NB4 (cell line): ENCODE data around the gene ZCCHC24.

Experiments
- DNase-seq: peaks from one replicate; pipeline ENCODE4 v3.0.0; 2010; ENCODE audit warnings: low read depth
- H3K4me3 ChIP-seq: one replicate; pipeline ENCODE4 v1.5.1; 2011; ENCODE audit warnings: mild to moderate bottlenecking, low read depth, low read length, moderate library complexity
- MYC ChIP-seq: IDR thresholded peaks from 2 replicates; pipeline ENCODE4 v1.6.1; 2011; ENCODE audit warnings: low read depth, low read length
- POLR2A ChIP-seq: IDR thresholded peaks from 2 replicates; pipeline ENCODE4 v1.6.1; 2011; ENCODE audit warnings: mild to moderate bottlenecking; ENCODE audit not compliant: insufficient read length; ENCODE audit errors: extremely low read depth
- TF ChIP-seq, protein P1 (sequence below): IDR thresholded peaks from 2 replicates; pipeline ENCODE4 v1.6.1; 2011; ENCODE audit warnings: low read depth, low read length
- TF ChIP-seq, protein P2 (sequence below): IDR thresholded peaks from one replicate; pipeline ENCODE4 v1.5.1; 2012; ENCODE audit warnings: low read depth, low read length

The ZCCHC24 gene

DNA sequence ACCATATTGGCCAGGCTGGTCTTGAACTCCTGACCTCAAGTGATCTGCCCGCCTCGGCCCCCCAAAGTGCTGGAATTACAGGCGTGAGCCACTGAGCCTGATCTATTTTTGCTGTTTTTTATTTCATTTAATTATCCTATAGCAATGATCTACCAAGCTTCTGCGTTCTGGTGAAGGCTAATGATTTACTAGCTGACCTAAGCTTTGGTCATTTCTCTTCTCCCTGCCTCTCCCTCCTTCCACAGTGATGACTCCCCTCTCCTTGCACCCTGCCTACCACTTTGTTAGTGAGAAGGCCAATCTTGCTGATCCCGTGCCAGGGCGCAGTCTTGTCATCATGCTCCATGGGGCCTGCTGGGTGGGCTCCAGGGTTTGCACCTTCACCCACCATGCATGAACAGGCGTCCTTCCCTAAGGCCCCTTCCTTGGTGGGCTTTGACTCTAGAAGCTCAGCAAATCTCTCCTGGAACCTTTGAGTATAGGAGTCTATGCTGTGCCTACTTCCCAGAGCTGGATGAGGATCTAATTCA is 11.9 kb upstream of the ZCCHC24 start:
- no peak for TF ChIP-seq POLR2A
- TF ChIP-seq, protein P1, sequence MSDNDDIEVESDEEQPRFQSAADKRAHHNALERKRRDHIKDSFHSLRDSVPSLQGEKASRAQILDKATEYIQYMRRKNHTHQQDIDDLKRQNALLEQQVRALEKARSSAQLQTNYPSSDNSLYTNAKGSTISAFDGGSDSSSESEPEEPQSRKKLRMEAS: no peak
- no peak for TF ChIP-seq MYC
- TF ChIP-seq, protein P2, sequence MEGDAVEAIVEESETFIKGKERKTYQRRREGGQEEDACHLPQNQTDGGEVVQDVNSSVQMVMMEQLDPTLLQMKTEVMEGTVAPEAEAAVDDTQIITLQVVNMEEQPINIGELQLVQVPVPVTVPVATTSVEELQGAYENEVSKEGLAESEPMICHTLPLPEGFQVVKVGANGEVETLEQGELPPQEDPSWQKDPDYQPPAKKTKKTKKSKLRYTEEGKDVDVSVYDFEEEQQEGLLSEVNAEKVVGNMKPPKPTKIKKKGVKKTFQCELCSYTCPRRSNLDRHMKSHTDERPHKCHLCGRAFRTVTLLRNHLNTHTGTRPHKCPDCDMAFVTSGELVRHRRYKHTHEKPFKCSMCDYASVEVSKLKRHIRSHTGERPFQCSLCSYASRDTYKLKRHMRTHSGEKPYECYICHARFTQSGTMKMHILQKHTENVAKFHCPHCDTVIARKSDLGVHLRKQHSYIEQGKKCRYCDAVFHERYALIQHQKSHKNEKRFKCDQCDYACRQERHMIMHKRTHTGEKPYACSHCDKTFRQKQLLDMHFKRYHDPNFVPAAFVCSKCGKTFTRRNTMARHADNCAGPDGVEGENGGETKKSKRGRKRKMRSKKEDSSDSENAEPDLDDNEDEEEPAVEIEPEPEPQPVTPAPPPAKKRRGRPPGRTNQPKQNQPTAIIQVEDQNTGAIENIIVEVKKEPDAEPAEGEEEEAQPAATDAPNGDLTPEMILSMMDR: no peak
- no peak for DNase-seq
- no peak overlapping the region for H3K4me3 ChIP-seq

DNA sequence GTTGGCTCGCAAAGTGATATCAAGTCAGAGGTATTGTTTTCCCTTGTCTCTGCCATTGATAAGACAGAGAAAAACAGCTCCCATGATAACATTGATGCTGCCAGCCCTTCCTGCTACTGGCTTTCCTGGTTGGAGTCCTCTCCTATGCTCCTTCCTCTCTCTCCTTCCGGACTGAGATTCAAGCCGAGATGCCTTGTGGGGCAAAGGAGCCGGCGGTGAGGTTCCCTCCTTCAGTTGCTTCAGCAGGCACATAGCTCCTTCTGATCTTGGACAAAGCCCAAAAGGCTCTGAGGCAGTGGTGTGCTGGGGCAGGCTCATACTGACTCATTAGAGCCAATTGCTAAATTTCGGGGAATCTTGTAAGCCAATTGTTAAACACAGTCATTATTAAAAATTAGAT is 8.8 kb upstream of the ZCCHC24 start:
- no peak for DNase-seq
- TF ChIP-seq, protein P1: no peak
- H3K4me3 ChIP-seq: no peak overlapping the region

DNA sequence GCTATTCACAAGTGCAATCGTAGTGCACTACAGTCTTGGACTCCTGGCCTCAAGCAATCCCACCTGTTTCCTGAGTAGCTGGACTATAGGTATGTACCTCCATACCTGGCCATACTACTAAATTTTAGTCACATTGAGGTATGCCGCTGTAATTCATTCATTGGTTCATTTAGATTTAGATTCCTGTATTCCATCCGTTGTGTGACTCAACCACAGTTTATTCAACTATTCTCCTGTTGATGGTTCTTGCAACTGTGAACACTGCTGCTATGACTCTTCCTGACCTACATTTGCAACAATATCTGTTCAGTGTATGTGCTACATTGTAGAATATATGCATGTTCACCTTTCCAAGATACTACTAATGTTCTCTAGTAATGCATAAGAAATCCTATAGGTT is 8.0 kb upstream of the ZCCHC24 start:
- TF ChIP-seq POLR2A (no peak), MYC (no peak)
- TF ChIP-seq, protein P2: no peak
- TF ChIP-seq, protein P1: no peak
- no peak overlapping the region for H3K4me3 ChIP-seq
- DNase-seq: no peak

DNA sequence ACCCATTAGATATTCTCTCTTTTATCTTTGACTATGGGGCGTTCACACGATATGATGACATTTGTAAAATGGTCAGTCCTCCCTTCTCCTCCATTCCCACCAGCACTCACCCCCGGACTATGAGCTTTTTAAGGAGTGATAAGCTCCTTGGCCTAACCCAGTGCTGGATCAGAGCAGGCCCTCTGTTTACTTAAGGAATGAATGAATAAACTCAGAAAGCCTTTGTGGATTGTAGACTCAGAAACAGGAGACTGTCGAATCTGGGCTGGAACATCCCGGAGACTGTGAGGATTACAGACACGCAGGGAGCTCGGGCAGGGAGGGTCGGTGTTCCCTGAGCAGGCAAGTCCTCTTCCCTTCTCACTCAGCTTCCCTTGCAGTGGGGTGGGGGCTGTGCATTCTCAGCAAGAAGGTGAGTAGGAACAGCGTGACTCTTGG is 6.8 kb upstream of the ZCCHC24 start:
- H3K4me3 ChIP-seq: no peak overlapping the region
- TF ChIP-seq, protein P2: no peak
- TF ChIP-seq, protein P1: no peak
- TF ChIP-seq POLR2A (no peak), MYC (no peak)

DNA sequence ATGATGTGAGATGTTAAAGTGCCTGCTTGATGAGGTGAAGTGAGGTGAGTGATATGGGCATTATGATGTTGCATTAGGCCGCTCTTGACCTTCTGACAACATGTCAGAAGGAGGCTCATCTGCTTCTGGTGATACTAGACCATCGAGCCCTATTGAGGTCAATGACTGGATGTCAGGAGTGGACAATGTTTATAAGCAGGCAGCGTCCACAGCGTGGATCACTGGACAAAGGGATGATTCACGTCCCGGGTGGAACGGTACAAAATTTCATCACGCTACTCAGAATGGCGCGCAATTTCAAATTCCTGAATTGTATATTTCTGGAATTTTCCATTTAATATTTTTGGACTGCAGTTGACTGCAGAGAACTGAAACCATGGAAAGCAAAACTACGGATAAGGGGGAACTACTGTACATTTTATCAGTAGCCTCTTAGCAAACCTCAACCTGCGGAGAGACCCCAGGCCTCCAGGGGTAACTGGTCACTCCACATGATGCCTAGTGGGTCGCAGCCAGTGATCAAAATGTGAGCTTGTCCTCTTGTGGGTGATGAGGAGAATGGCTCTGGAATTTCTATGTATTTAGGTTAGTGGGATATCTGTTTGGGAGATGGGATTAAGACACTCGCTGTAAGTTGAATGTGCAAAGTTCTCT is 5.7 kb upstream of the ZCCHC24 start:
- TF ChIP-seq, protein P1: no peak
- TF ChIP-seq POLR2A (no peak), MYC (no peak)
- TF ChIP-seq, protein P2: no peak
- no peak overlapping the region for H3K4me3 ChIP-seq
- no peak for DNase-seq

More for the DNA sequence above, 6.8 kb upstream of the ZCCHC24 start:
- no peak for DNase-seq

DNA sequence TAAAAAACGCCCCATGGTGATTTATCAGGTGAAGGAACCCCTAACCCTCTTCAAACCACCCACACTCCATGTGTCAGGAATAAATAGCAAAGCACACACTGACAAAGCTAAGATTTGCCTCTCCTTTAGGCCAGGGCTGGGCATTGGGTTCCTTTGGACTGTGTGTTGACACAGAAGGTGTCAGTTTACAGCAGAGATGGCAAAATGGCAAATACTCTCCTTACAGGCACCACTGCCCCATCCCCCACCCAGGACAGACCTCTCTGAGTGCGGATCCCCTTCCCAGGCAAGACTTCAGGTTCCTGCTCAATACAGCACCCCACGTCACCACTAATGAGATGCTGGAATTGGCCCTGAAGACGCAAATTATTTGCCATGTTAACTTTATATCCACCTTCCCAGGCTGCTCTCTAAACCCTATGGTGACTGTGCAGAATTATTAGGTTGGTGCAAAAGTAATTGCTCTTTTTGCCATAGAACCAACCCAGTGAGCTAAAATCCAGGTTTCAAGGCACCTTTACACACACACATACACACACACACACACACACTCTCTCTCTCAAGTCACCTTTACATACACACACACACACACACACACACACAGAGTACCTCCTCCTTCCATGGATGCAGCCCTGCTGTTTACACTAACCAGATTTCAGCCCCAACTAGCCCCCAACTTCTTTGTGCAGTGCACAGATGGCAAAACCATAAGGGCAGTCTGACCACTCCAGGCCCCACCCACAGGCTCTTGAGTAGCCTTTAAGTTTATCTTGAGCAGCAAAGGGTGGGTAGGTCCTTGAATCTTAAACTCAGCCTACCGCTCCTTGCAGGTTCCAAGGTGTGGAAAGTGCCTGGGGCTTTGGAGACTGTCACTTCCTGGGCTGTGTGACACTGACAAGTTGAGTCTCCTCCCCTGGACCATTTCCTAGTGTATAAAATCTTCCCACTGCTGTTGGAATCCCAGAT is 4.0 kb upstream of the ZCCHC24 start:
- no peak for DNase-seq
- H3K4me3 ChIP-seq: no peak overlapping the region
- no peak for TF ChIP-seq MYC
- TF ChIP-seq, protein P1: no peak
- no peak for TF ChIP-seq POLR2A
- TF ChIP-seq, protein P2: no peak
